Fibroblast of lung (primary cell): ENCODE measurements around the gene OVCA2. TPM values are rescaled to one million over a fixed set of nuclear protein-coding genes. Genes with fewer than 3 reads are reported as not detected.

Experiments
- DNase-seq, 2 donors: peaks; one replicate each; pipeline versions ENCODE4 v3.0.0 to v3.0.0-alpha.2; 2010; ENCODE audit warnings: low read depth in 2 of 2
- H2AFZ ChIP-seq: 2 replicates; pipeline ENCODE4 v1.5.1; 2012; ENCODE audit warnings: low read length, control low read depth, inconsistent platforms
- H3K27ac ChIP-seq: 2 replicates; pipeline ENCODE4 v1.5.1; 2011; ENCODE audit warnings: low read length, control low read depth; ENCODE audit not compliant: insufficient read depth
- H3K27me3 ChIP-seq: 2 replicates; pipeline ENCODE4 v1.5.1; 2011; ENCODE audit warnings: mild to moderate bottlenecking, low read length; ENCODE audit not compliant: control insufficient read depth, insufficient read depth
- H3K36me3 ChIP-seq: 2 replicates; pipeline ENCODE4 v1.5.1; 2011; ENCODE audit warnings: low read length; ENCODE audit not compliant: control insufficient read depth, insufficient read depth
- H3K4me1 ChIP-seq: 2 replicates; pipeline ENCODE4 v1.5.1; 2011; ENCODE audit warnings: low read length; ENCODE audit not compliant: control insufficient read depth, insufficient read depth; ENCODE audit errors: extremely low read depth
- H3K4me2 ChIP-seq: 2 replicates; pipeline ENCODE4 v1.5.1; 2011; ENCODE audit warnings: low read length, control low read depth; ENCODE audit not compliant: insufficient read depth; ENCODE audit errors: extremely low read depth
- H3K4me3 ChIP-seq, 4 experiments: fragments of 200-600 bp in 1 of 4; sonication (generic) in 1 of 4; replicated peaks in 1 of 4; 2 replicates each; pipeline ENCODE4 v1.5.1; 2011 to 2016; ENCODE audit warnings: low read length in 4 of 4, low read depth in 3 of 4, mild to moderate bottlenecking in 3 of 4, control low read depth in 2 of 4, inconsistent platforms in 1 of 4, mixed read lengths in 1 of 4; ENCODE audit not compliant: insufficient read depth in 1 of 4; ENCODE audit errors: control extremely low read depth in 1 of 4
- H3K79me2 ChIP-seq: 2 replicates; pipeline ENCODE4 v1.5.1; 2012; ENCODE audit warnings: mild to moderate bottlenecking, low read length, inconsistent platforms; ENCODE audit not compliant: control insufficient read depth, insufficient read depth
- H3K9ac ChIP-seq: 2 replicates; pipeline ENCODE4 v1.5.1; 2011; ENCODE audit warnings: mild to moderate bottlenecking, low read length, control low read depth; ENCODE audit not compliant: insufficient read depth
- H3K9me3 ChIP-seq: 2 replicates; pipeline ENCODE4 v1.5.1; 2012; ENCODE audit warnings: low read depth, low read length; ENCODE audit not compliant: control insufficient read depth, insufficient read depth
- H4K20me1 ChIP-seq: 2 replicates; pipeline ENCODE4 v1.5.1; 2011; ENCODE audit warnings: low read length; ENCODE audit not compliant: control insufficient read depth, insufficient read depth; ENCODE audit errors: extremely low read depth
- CTCF ChIP-seq, 2 donors: IDR thresholded peaks in 1 of 2; conservative IDR thresholded peaks in 1 of 2; 1 replicate in 1 of 2; 2 replicates in 1 of 2; pipeline ENCODE4 v1.5.1; 2011 to 2012; ENCODE audit warnings: low read length in 2 of 2, control low read depth in 1 of 2, inconsistent platforms in 1 of 2, low read depth in 1 of 2, mild to moderate bottlenecking in 1 of 2
- EZH2 ChIP-seq: IDR thresholded peaks from 2 replicates; pipeline ENCODE4 v1.5.1; 2012; ENCODE audit warnings: low read length, control low read depth, mild to moderate bottlenecking; ENCODE audit errors: missing control alignments
- polyA plus RNA-seq, 2 donors: library from polyadenylated mRNA; depleted of rRNA in 1 of 2; stranded (reverse) in 1 of 2; unstranded in 1 of 2; fragments of >200 nt; gene quantifications; 2 replicates each; pipeline ENCODE4 v1.2.1, GENCODE V29; 2011 to 2012; ENCODE audit warnings: missing spikeins in 1 of 2
- total RNA-seq: library from RNA; depleted of rRNA; stranded (reverse); fragments of >200 nt; gene quantifications from 2 replicates; pipeline ENCODE4 v1.2.1, GENCODE V29; 2014

Gene OVCA2
- total and polyA plus RNA-seq, 2 donors (not counting 1 experiment from before 2014, with no cell fraction given): 27.9 to 40.6 TPM

DNA sequence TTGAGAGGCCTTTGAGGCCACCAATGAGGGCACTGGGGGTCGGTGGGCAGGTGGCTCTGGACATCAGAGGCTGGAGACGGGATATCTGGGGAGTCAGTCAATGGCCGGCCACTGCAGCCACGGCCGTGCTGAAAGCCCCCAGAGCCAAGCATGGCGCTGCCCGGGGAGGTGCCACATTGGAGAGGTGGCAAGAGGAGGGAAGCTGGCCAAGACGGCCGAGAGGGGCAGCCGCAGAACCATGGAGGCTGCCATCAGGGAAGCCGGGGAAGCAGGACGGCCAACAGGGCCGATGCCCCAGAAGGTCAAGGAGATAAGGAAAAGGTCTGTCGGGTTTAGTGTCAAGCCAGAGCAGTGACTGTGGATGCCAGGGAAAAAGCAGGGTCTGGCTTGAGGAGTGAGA, 26.5 kb upstream of the OVCA2 start:
- H3K9me3 ChIP-seq: no peaks in the 10 kb centered on the region
- no peak overlapping the region for H3K4me3 ChIP-seq
- DNase-seq: no peak
- no peaks in the 10 kb centered on the region for H3K36me3 ChIP-seq
- H3K4me1 ChIP-seq: peaks cover 5% of the 10 kb centered on the region
- TF ChIP-seq CTCF (conservative IDR thresholded peaks at IDR 0.05 in 1 of 2, IDR thresholded peaks at IDR 0.05 in 1 of 2; ENCODE audit: low read depth in 1 of 2, low read length in 2 of 2) (no peak), EZH2 (no peak)
- no peak overlapping the region for H3K9ac ChIP-seq
- H3K4me2 ChIP-seq: no peak overlapping the region
- no peaks in the 10 kb centered on the region for H3K79me2 ChIP-seq
- no peak overlapping the region for H3K27ac ChIP-seq
- no peaks in the 10 kb centered on the region for H4K20me1 ChIP-seq
- H2AFZ ChIP-seq: no peak overlapping the region
- H3K27me3 ChIP-seq: peaks cover 25% of the 10 kb centered on the region

GRCh38 chr17:2016494-2016893, 25.3 kb upstream of the OVCA2 start:
- Histone ChIP-seq H3K79me2 (no peaks in the 10 kb centered on the region), H3K36me3 (no peaks in the 10 kb centered on the region), H3K27me3 (peaks cover 29% of the 10 kb centered on the region), H3K4me1 (peaks cover 3% of the 10 kb centered on the region), H3K9me3 (no peaks in the 10 kb centered on the region), H3K9ac (no peak overlapping the region), H2AFZ (no peak overlapping the region), H3K4me2 (no peak overlapping the region), H4K20me1 (no peaks in the 10 kb centered on the region), H3K4me3 (no peak overlapping the region), H3K27ac (no peak overlapping the region)
- no peak for DNase-seq
- TF ChIP-seq EZH2 (no peak), CTCF (conservative IDR thresholded peaks at IDR 0.05 in 1 of 2, IDR thresholded peaks at IDR 0.05 in 1 of 2; ENCODE audit: low read depth in 1 of 2, low read length in 2 of 2) (no peak)

- no peak overlapping the region for H3K4me3 ChIP-seq
These were observed 24.4 kb upstream of the OVCA2 start for GRCh38 chr17:2017274-2017941.

More at GRCh38 chr17:2017274-2017941, 24.4 kb upstream of the OVCA2 start:
- peaks cover 30% of the 10 kb centered on the region for H3K27me3 ChIP-seq
- H4K20me1 ChIP-seq: no peaks in the 10 kb centered on the region
- TF ChIP-seq CTCF (conservative IDR thresholded peaks at IDR 0.05 in 1 of 2, IDR thresholded peaks at IDR 0.05 in 1 of 2; ENCODE audit: low read depth in 1 of 2, low read length in 2 of 2) (no peak), EZH2 (no peak)
- no peak overlapping the region for H3K27ac ChIP-seq
- H3K4me2 ChIP-seq: no peak overlapping the region
- H3K79me2 ChIP-seq: no peaks in the 10 kb centered on the region
- H2AFZ ChIP-seq: no peak overlapping the region
- DNase-seq: no peak
- no peak overlapping the region for H3K9ac ChIP-seq
- no peaks in the 10 kb centered on the region for H3K9me3 ChIP-seq
- no peaks in the 10 kb centered on the region for H3K4me1 ChIP-seq
- no peaks in the 10 kb centered on the region for H3K36me3 ChIP-seq
